ENCODE results near the gene SLC29A3. TPM values are rescaled to one million over a fixed set of nuclear protein-coding genes. Genes with fewer than 3 reads are reported as not detected.

SLC29A3 gene
- total RNA-seq, 1 experiment from 2014 or later = 7.6 TPM

DNA sequence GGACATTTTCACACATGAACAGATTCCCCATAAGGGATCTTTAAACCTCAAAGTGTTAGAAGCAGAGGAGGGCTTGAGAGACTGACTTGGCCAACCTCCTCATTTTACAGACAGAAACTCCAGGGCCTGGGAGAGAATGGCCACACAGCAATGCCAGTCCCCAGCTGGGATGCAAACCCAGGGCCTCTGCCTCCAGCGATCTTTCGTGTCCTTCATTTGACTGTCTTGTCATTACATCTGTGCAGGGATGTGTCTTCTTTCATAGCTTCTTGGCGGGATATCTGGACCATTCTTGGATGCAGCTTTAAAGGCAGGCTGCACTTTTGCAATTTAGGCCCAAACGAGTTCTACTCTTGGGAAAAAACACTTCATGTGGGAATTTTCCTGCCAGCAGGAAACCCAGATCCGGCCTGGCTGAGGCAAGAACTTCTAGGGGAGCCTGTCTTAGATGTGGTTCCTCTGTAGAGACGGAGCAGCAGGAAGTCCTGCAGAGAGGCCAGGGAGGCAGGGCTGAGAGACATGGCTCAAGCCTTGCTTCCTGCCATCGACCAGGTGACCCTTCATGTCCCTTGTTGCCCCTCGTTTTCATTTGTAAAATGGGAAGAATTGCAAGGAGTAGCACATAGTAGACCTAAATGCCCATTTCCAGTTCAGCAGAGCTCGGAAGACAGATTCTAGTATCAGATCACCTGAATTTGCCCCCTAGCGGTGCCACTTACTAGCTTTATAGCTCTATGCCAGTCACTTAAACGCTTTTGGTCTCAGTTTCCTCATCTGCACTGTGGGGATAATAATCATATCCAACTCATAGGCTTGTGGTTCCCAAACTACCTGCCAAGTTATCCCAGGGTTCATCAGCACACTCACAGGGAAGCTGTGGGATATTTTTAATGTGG is 43.9 kb upstream of the SLC29A3 start:
- CTCF ChIA-PET = interaction anchor here (2.3 kb wide), 1 partner anchor 10 kb away, joined by 10 read pairs; no protein-coding TSS in a partner anchor
- no peak overlapping the region for H3K4me3 ChIP-seq (ENCODE audit: low read depth in 2 of 2, low read length in 2 of 2)
- POLR2A ChIA-PET = interaction anchor here (0.5 to 0.9 kb wide), 2 partner anchors 8 to 215 kb away, joined by 3 to 4 read pairs; no protein-coding TSS in a partner anchor
- no peak overlapping the region for H3K27ac ChIP-seq (ENCODE audit: low read length)
- DNase-seq (ENCODE audit: low read depth, low spot score) (no peak), ATAC-seq (no peak)
- no peaks in the 10 kb centered on the region for H3K36me3 ChIP-seq (ENCODE audit: control insufficient read depth, insufficient read depth, low read length)
- intact Hi-C loops (cut with micrococcal nuclease; ENCODE audit: unreplicated experiment) (no loop called here), in situ Hi-C loops (cut with HindIII; ENCODE audit: low pct_unique_long_range_greater_than_20kb, low sequenced_read_pairs) (no loop called here)
- H3K9me3 ChIP-seq (ENCODE audit: control insufficient read depth, insufficient read depth, low read depth, low read length) = no peaks in the 10 kb centered on the region
- H3K4me1 ChIP-seq (ENCODE audit: control insufficient read depth, insufficient read depth, low read length) = peaks cover 3% of the 10 kb centered on the region; the same call in 1 of the 2 replicates
- H3K27me3 ChIP-seq (ENCODE audit: control insufficient read depth, insufficient read depth, low read length) = no peaks in the 10 kb centered on the region
- no peak for TF ChIP-seq SIN3A (IDR thresholded peaks at IDR 0.05; ENCODE audit: borderline replicate concordance, insufficient read depth, low read depth, low read length)
- TF ChIP-seq, protein P1, sequence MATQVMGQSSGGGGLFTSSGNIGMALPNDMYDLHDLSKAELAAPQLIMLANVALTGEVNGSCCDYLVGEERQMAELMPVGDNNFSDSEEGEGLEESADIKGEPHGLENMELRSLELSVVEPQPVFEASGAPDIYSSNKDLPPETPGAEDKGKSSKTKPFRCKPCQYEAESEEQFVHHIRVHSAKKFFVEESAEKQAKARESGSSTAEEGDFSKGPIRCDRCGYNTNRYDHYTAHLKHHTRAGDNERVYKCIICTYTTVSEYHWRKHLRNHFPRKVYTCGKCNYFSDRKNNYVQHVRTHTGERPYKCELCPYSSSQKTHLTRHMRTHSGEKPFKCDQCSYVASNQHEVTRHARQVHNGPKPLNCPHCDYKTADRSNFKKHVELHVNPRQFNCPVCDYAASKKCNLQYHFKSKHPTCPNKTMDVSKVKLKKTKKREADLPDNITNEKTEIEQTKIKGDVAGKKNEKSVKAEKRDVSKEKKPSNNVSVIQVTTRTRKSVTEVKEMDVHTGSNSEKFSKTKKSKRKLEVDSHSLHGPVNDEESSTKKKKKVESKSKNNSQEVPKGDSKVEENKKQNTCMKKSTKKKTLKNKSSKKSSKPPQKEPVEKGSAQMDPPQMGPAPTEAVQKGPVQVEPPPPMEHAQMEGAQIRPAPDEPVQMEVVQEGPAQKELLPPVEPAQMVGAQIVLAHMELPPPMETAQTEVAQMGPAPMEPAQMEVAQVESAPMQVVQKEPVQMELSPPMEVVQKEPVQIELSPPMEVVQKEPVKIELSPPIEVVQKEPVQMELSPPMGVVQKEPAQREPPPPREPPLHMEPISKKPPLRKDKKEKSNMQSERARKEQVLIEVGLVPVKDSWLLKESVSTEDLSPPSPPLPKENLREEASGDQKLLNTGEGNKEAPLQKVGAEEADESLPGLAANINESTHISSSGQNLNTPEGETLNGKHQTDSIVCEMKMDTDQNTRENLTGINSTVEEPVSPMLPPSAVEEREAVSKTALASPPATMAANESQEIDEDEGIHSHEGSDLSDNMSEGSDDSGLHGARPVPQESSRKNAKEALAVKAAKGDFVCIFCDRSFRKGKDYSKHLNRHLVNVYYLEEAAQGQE (IDR thresholded peaks at IDR 0.05; ENCODE audit: insufficient read depth in 1 of 2, low read depth in 2 of 2, low read length in 1 of 2) = no peak
- TF ChIP-seq, protein P2, sequence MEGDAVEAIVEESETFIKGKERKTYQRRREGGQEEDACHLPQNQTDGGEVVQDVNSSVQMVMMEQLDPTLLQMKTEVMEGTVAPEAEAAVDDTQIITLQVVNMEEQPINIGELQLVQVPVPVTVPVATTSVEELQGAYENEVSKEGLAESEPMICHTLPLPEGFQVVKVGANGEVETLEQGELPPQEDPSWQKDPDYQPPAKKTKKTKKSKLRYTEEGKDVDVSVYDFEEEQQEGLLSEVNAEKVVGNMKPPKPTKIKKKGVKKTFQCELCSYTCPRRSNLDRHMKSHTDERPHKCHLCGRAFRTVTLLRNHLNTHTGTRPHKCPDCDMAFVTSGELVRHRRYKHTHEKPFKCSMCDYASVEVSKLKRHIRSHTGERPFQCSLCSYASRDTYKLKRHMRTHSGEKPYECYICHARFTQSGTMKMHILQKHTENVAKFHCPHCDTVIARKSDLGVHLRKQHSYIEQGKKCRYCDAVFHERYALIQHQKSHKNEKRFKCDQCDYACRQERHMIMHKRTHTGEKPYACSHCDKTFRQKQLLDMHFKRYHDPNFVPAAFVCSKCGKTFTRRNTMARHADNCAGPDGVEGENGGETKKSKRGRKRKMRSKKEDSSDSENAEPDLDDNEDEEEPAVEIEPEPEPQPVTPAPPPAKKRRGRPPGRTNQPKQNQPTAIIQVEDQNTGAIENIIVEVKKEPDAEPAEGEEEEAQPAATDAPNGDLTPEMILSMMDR (IDR thresholded peaks at IDR 0.05) = no peak; the same call in 1 of the 2 replicates
- TF ChIP-seq TCF7L2 (IDR thresholded peaks at IDR 0.05; ENCODE audit: low read depth, low read length) = no peak
- TF ChIP-seq POLR2AphosphoS5 (IDR thresholded peaks at IDR 0.05; ENCODE audit: low read depth, low read length) = no peak
- no TSS peak for BruUV-seq (replicated peaks)

DNA sequence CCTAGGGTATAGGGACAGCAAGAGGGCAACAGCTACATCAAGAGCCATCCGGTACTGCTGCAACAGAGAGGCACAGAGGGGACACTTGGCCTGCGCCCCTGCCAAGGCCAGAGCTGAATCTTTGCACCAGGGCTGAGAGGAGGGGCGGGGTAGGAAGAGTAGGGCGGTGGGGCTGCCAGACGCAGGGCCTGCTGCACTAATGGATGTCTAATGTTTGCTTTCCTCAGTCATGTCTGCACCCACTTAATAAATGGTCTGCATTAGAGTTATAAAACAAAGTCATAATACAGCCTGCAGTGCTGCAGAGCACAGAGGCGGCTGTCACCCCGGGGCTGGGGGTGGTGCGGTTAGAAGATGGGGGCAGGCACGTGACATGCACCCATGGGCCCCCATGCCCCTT is 42.2 kb upstream of the SLC29A3 start:
- ChIA-PET POLR2A (no interaction called here), CTCF (interaction anchor here (2.3 kb wide), 1 partner anchor 8 kb away, joined by 10 read pairs; no protein-coding TSS in a partner anchor)
- Histone ChIP-seq H3K27me3 (ENCODE audit: control insufficient read depth, insufficient read depth, low read length) (no peaks in the 10 kb centered on the region), H3K4me1 (ENCODE audit: control insufficient read depth, insufficient read depth, low read length) (peaks cover 3% of the 10 kb centered on the region; the same call in 1 of the 2 replicates), H3K27ac (ENCODE audit: low read length) (no peak overlapping the region), H3K4me3 (ENCODE audit: low read depth in 2 of 2, low read length in 2 of 2) (no peak overlapping the region), H3K9me3 (ENCODE audit: control insufficient read depth, insufficient read depth, low read depth, low read length) (no peaks in the 10 kb centered on the region), H3K36me3 (ENCODE audit: control insufficient read depth, insufficient read depth, low read length) (no peaks in the 10 kb centered on the region)
- DNase-seq (ENCODE audit: low read depth, low spot score) = no peak
- in situ Hi-C loops (cut with HindIII; ENCODE audit: low pct_unique_long_range_greater_than_20kb, low sequenced_read_pairs) = no loop called here
- BruUV-seq (replicated peaks) = no TSS peak
- intact Hi-C loops (cut with micrococcal nuclease; ENCODE audit: unreplicated experiment) = no loop called here
- ATAC-seq = no peak
- TF ChIP-seq SIN3A (IDR thresholded peaks at IDR 0.05; ENCODE audit: borderline replicate concordance, insufficient read depth, low read depth, low read length) (no peak), POLR2AphosphoS5 (IDR thresholded peaks at IDR 0.05; ENCODE audit: low read depth, low read length) (no peak), TCF7L2 (IDR thresholded peaks at IDR 0.05; ENCODE audit: low read depth, low read length) (no peak)
- TF ChIP-seq, protein P2 (IDR thresholded peaks at IDR 0.05) = no peak
- TF ChIP-seq, protein P1 (IDR thresholded peaks at IDR 0.05; ENCODE audit: insufficient read depth in 1 of 2, low read depth in 2 of 2, low read length in 1 of 2) = no peak

Data from Panc1 (cell line).